Mesodermal cell (in vitro differentiated cells): ENCODE data around the gene HDAC4.

Experiments used
- H3K27ac ChIP-seq: 2 replicates; pipeline ENCODE4 v1.7.0; 2013; ENCODE audit warnings: mild to moderate bottlenecking, low read depth, low read length, moderate library complexity; ENCODE audit not compliant: severe bottlenecking
- H3K36me3 ChIP-seq: 2 replicates; pipeline ENCODE4 v1.7.1; 2013; ENCODE audit warnings: mild to moderate bottlenecking, low read length, moderate library complexity; ENCODE audit not compliant: control insufficient read depth, insufficient read depth
- H3K4me1 ChIP-seq: one replicate; pipeline ENCODE4 v1.7.1; 2013; ENCODE audit warnings: mild to moderate bottlenecking, low read length; ENCODE audit not compliant: insufficient read depth, control insufficient read depth, poor library complexity, severe bottlenecking
- H3K4me3 ChIP-seq: 2 replicates; pipeline ENCODE4 v1.7.0; 2013; ENCODE audit warnings: low read length, control low read depth, mild to moderate bottlenecking; ENCODE audit not compliant: insufficient read depth, poor library complexity, severe bottlenecking; ENCODE audit errors: extremely low read depth
- H3K9me3 ChIP-seq: 2 replicates; pipeline ENCODE4 v1.7.1; 2013; ENCODE audit warnings: mild to moderate bottlenecking, low read length, moderate library complexity; ENCODE audit not compliant: control insufficient read depth
- WGBS, 2 experiments: methylation state at CpG; one replicate each; pipeline ENCODE4 v1.1.5; 2013; ENCODE audit warnings: missing lambda C conversion rate in 2 of 2; ENCODE audit not compliant: insufficient coverage in 2 of 2; 5-methylcytosine and 5-hydroxymethylcytosine counted together

The HDAC4 gene

GRCh38 chr2:239138610-239139009 lies 262.2 kb downstream of the HDAC4 start:
- H3K4me3 ChIP-seq: no peak overlapping the region
- H3K4me1 ChIP-seq: no peaks in the 10 kb centered on the region
- H3K9me3 ChIP-seq: no peaks in the 10 kb centered on the region
- WGBS, 2 experiments: 92 to 95% methylated on average over 12 to 13 of the region's 15 CpGs
- H3K36me3 ChIP-seq: peaks cover 34% of the 10 kb centered on the region
- no peak overlapping the region for H3K27ac ChIP-seq

GRCh38 chr2:239137898-239138283 lies 262.9 kb downstream of the HDAC4 start:
- 90 to 96% methylated on average over 2 to 3 of the region's 3 CpGs for WGBS, 2 experiments
- no peaks in the 10 kb centered on the region for H3K9me3 ChIP-seq
- no peak overlapping the region for H3K4me3 ChIP-seq
- peaks cover 35% of the 10 kb centered on the region for H3K36me3 ChIP-seq
- H3K4me1 ChIP-seq: no peaks in the 10 kb centered on the region
- no peak overlapping the region for H3K27ac ChIP-seq

GRCh38 chr2:239137165-239137897 lies 263.5 kb downstream of the HDAC4 start:
- no peak overlapping the region for H3K27ac ChIP-seq
- H3K4me1 ChIP-seq: no peaks in the 10 kb centered on the region
- H3K36me3 ChIP-seq: peaks cover 35% of the 10 kb centered on the region
- H3K9me3 ChIP-seq: no peaks in the 10 kb centered on the region
- 87 to 90% methylated on average over 19 to 21 of the region's 26 CpGs for WGBS, 2 experiments
- no peak overlapping the region for H3K4me3 ChIP-seq

- Histone ChIP-seq H3K9me3 (no peaks in the 10 kb centered on the region), H3K36me3 (peaks cover 35% of the 10 kb centered on the region), H3K4me1 (no peaks in the 10 kb centered on the region), H3K27ac (no peak overlapping the region), H3K4me3 (no peak overlapping the region)
- 100% methylated on average over 1 to 4 of the region's 6 CpGs for WGBS, 2 experiments
Observed at GRCh38 chr2:239136762-239137161, 264.1 kb downstream of the HDAC4 start.

- 91 to 93% methylated on average over 2 to 3 of the region's 3 CpGs for WGBS, 2 experiments
- no peak overlapping the region for H3K27ac ChIP-seq
- no peak overlapping the region for H3K4me3 ChIP-seq
- peaks cover 35% of the 10 kb centered on the region for H3K36me3 ChIP-seq
- H3K9me3 ChIP-seq: no peaks in the 10 kb centered on the region
- H3K4me1 ChIP-seq: no peaks in the 10 kb centered on the region
Observed at GRCh38 chr2:239136203-239136602, 264.6 kb downstream of the HDAC4 start.

GRCh38 chr2:239135531-239135930 lies 265.3 kb downstream of the HDAC4 start:
- Histone ChIP-seq H3K4me1 (no peaks in the 10 kb centered on the region), H3K4me3 (no peak overlapping the region), H3K9me3 (no peaks in the 10 kb centered on the region), H3K27ac (no peak overlapping the region), H3K36me3 (peaks cover 35% of the 10 kb centered on the region)
- 96 to 99% methylated on average over 8 to 9 of the region's 10 CpGs for WGBS, 2 experiments

- Histone ChIP-seq H3K27ac (no peak overlapping the region), H3K4me1 (no peaks in the 10 kb centered on the region), H3K4me3 (no peak overlapping the region), H3K36me3 (peaks cover 30% of the 10 kb centered on the region), H3K9me3 (no peaks in the 10 kb centered on the region)
- 90 to 92% methylated on average over 14 to 15 of the region's 28 CpGs for WGBS, 2 experiments
Observed at GRCh38 chr2:239133945-239134570, 266.8 kb downstream of the HDAC4 start.

- WGBS, 2 experiments: 84 to 90% methylated on average over 10 to 12 of the region's 12 CpGs
Observed at GRCh38 chr2:239132786-239133185, 268.0 kb downstream of the HDAC4 start.

GRCh38 chr2:239132156-239132709 lies 268.6 kb downstream of the HDAC4 start:
- H3K9me3 ChIP-seq: no peaks in the 10 kb centered on the region
- WGBS, 2 experiments: 95 to 96% methylated on average over 13 to 16 of the region's 17 CpGs
- H3K4me1 ChIP-seq: no peaks in the 10 kb centered on the region
- H3K4me3 ChIP-seq: no peak overlapping the region
- H3K36me3 ChIP-seq: peaks cover 25% of the 10 kb centered on the region
- H3K27ac ChIP-seq: no peak overlapping the region

More at GRCh38 chr2:239132786-239133185, 268.0 kb downstream of the HDAC4 start:
- no peaks in the 10 kb centered on the region for H3K4me1 ChIP-seq
- H3K27ac ChIP-seq: no peak overlapping the region
- H3K9me3 ChIP-seq: no peaks in the 10 kb centered on the region
- peaks cover 27% of the 10 kb centered on the region for H3K36me3 ChIP-seq
- no peak overlapping the region for H3K4me3 ChIP-seq

- no peak overlapping the region for H3K4me3 ChIP-seq
- H3K27ac ChIP-seq: no peak overlapping the region
- H3K4me1 ChIP-seq: no peaks in the 10 kb centered on the region
- H3K36me3 ChIP-seq: peaks cover 21% of the 10 kb centered on the region
- H3K9me3 ChIP-seq: no peaks in the 10 kb centered on the region
- WGBS, 2 experiments: 96 to 97% methylated on average over 9 to 10 of the region's 10 CpGs
Observed at GRCh38 chr2:239131521-239131920, 269.3 kb downstream of the HDAC4 start.
